ENCODE results near the gene DNAJC25. TPM values are rescaled to one million over a fixed set of nuclear protein-coding genes. Genes with fewer than 3 reads are reported as not detected.

DNAJC25 gene
- total and polyA plus RNA-seq, 12 donors: 9.1 to 36.0 (median 15.5) TPM

GRCh38 chr9:111678293-111678692, 47.2 kb downstream of the DNAJC25 start:
- Histone ChIP-seq H3K9me3 (replicated peaks in 1 of 3) (no peaks in the 10 kb centered on the region), H3K27ac (no peak overlapping the region), H3K27me3 (no peaks in the 10 kb centered on the region), H3K4me3 (no peak overlapping the region), H3K36me3 (replicated peaks in 1 of 2) (no peaks in the 10 kb centered on the region), H3K4me1 (replicated peaks in 1 of 2) (no peaks in the 10 kb centered on the region)
- no peak for TF ChIP-seq POLR2A (IDR thresholded peaks at IDR 0.05)
- no peak for TF ChIP-seq CTCF (IDR thresholded peaks at IDR 0.05)
- DNase-seq: no peak
- intact Hi-C loops (cut with DNase I): no loop called here
- WGBS, 4 donors: 96 to 100% (median 98%) methylated on average over 5 of the region's 5 CpGs

DNA sequence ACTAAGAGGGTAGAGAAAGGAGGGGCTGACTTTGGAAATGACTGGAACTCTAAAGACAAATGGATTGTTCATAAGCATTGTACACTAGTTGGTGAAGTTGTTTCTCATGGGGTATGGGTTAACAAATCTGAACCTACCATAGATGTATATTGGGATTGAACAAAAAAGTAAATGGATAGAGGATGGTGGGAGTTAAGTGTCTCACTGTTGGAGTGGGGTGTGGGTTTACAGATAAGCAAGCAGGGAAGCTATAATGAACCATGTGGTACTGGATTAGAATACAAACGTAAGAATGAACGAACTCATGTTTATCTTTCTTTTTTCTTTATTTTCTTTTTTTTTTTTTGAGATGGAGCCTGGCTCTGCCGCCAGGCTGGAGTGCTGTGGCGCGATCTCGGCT, 48.1 kb downstream of the DNAJC25 start:
- H3K4me3 ChIP-seq: no peak overlapping the region
- no peak for DNase-seq
- H3K36me3 ChIP-seq (replicated peaks in 1 of 2): no peaks in the 10 kb centered on the region
- no peaks in the 10 kb centered on the region for H3K27me3 ChIP-seq
- H3K27ac ChIP-seq: no peak overlapping the region
- intact Hi-C loops (cut with DNase I): no loop called here
- WGBS, 4 donors: 95 to 96% (median 96%) methylated on average over 6 of the region's 6 CpGs
- H3K9me3 ChIP-seq (replicated peaks in 1 of 3): no peaks in the 10 kb centered on the region
- H3K4me1 ChIP-seq (replicated peaks in 1 of 2): no peaks in the 10 kb centered on the region
- TF ChIP-seq POLR2A (IDR thresholded peaks at IDR 0.05) (no peak), CTCF (IDR thresholded peaks at IDR 0.05) (no peak)

GRCh38 chr9:111683392-111683791, 52.3 kb downstream of the DNAJC25 start:
- no peak for TF ChIP-seq CTCF (IDR thresholded peaks at IDR 0.05)
- TF ChIP-seq POLR2A (IDR thresholded peaks at IDR 0.05): no peak
- Histone ChIP-seq H3K27me3 (no peaks in the 10 kb centered on the region), H3K4me1 (replicated peaks in 1 of 2) (no peaks in the 10 kb centered on the region), H3K36me3 (replicated peaks in 1 of 2) (no peaks in the 10 kb centered on the region), H3K4me3 (no peak overlapping the region), H3K27ac (no peak overlapping the region), H3K9me3 (replicated peaks in 1 of 3) (no peaks in the 10 kb centered on the region)
- intact Hi-C loops (cut with DNase I): no loop called here
- WGBS, 4 donors: 85 to 98% (median 92%) methylated on average over 1 of the region's 1 CpG
- DNase-seq: no peak

DNA sequence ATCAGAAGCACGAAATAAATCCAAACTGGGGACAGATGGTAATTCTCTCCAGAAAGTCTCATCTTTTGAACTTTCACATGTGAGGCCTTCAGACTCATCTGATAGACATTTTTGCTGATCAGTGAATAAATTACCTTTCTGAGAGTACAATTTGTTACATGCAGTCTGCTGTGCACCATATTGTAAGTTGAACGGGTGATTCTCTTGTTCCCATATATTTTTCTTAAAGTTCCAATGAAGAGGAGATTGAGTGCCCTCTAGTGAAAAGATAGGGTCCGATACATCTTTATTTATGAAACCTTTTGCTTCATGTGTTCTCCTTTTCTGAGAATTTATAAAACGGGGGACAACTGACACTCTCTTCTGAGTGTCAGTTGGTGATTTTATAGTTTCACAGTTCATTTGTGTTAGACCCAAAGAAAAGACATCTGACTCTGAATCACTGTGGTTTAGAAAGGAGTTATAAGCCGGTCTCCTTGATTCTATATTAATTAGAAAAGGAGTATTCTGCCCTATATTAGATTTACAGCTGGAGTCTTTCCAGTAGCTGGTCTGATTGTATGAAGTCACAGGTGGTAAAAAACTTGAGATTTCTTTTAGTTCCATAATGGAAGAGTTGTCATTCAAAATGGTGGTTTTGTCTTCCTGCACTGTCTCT, 60.7 kb downstream of the DNAJC25 start:
- TF ChIP-seq CTCF (IDR thresholded peaks at IDR 0.05): peak; percentile 6 to 55 (median 46)
- no peak for TF ChIP-seq POLR2A (IDR thresholded peaks at IDR 0.05)
- intact Hi-C loops (cut with DNase I): loop anchor here in 1 of 2 donors (5.0 kb wide), 1 partner anchor 90 kb away; no protein-coding TSS in a partner anchor
- WGBS, 4 donors: 38 to 41% (median 39%) methylated on average over 5 of the region's 5 CpGs
- H3K27me3 ChIP-seq: no peaks in the 10 kb centered on the region
- H3K27ac ChIP-seq: no peak overlapping the region
- DNase-seq: no peak
- H3K4me1 ChIP-seq (replicated peaks in 1 of 2): no peaks in the 10 kb centered on the region
- H3K4me3 ChIP-seq: no peak overlapping the region
- H3K9me3 ChIP-seq (replicated peaks in 1 of 3): no peaks in the 10 kb centered on the region
- H3K36me3 ChIP-seq (replicated peaks in 1 of 2): no peaks in the 10 kb centered on the region
